GM12865 (cell line): ENCODE data around the gene SRPX2.
"Not testable (repeated sequence)": the region's sequence is repeated elsewhere in the genome, so short reads cannot be mapped to it uniquely, and the experiment has no call there.

Experiments used
- DNase-seq: peaks from one replicate; pipeline ENCODE4 v3.0.0; 2010; ENCODE audit warnings: low read depth
- H3K4me3 ChIP-seq: 2 replicates; pipeline ENCODE4 v1.5.1; 2011; ENCODE audit warnings: mild to moderate bottlenecking, low read depth, low read length, control low read depth
- TF ChIP-seq, protein P1 (sequence below): IDR thresholded peaks from 2 replicates; pipeline ENCODE4 v1.5.1; 2011; ENCODE audit warnings: low read length, control low read depth, low read depth, inconsistent platforms; ENCODE audit not compliant: insufficient read depth; ENCODE audit errors: missing control alignments

Gene SRPX2

DNA sequence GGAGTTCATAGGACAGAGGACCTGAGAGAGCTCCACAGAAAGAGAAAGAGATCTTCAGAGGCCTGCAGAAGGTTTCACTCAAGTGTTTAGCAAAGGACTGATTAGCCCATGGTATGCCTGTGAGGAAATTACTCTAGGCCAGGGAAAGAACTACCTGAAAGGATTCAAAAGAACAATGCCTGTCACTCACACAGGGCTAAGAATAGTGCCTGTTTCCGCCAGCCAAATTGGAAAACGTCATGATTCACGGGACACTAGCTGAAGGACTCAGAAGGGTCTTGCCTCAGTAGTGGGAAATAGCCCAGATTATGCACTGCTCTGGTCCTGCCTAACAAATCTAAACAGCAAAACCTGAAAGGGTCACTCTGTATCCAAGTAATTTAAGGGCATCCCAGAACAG lies 66.8 kb downstream of the SRPX2 start:
- no peak overlapping the region for H3K4me3 ChIP-seq
- DNase-seq: no peak
- TF ChIP-seq, protein P1, sequence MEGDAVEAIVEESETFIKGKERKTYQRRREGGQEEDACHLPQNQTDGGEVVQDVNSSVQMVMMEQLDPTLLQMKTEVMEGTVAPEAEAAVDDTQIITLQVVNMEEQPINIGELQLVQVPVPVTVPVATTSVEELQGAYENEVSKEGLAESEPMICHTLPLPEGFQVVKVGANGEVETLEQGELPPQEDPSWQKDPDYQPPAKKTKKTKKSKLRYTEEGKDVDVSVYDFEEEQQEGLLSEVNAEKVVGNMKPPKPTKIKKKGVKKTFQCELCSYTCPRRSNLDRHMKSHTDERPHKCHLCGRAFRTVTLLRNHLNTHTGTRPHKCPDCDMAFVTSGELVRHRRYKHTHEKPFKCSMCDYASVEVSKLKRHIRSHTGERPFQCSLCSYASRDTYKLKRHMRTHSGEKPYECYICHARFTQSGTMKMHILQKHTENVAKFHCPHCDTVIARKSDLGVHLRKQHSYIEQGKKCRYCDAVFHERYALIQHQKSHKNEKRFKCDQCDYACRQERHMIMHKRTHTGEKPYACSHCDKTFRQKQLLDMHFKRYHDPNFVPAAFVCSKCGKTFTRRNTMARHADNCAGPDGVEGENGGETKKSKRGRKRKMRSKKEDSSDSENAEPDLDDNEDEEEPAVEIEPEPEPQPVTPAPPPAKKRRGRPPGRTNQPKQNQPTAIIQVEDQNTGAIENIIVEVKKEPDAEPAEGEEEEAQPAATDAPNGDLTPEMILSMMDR: no peak

DNA sequence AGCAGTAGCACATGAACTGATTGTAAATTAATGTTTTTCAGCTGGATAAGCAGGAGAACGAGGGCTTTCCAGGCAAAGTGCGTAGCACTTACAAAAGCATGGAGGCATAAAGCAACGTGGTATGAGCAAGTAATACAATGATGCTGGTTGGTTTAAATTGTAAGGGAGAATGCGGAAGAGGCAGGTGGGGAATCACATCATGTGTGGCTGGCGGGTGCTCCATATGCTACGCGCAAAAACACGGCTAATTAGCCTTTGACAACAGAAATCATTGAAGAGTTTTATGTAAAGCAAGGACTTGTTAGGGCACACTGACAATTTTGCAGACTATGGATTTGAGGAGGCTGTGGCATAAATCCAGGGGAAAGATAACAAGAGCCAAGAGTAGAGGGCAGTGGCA lies 73.4 kb downstream of the SRPX2 start:
- H3K4me3 ChIP-seq: no peak overlapping the region
- TF ChIP-seq, protein P1: no peak
- DNase-seq: no peak

DNA sequence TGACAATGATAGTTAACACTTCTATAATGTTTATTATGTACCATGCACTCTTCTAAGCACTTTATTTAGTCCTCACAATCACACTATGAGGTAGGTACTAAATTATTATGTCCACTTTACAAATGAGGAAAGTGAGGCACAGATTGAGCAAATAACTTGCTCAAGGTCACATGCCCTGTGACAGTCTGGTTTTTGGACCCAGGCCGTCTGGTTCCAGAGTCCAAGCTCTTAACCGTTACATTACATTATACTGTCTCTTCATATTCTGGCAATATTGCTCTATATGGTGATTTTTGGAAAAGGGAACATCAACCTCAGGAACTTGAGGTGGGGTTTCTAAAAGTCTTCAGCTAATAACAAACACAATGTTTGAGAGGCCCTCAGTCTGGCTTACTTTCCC lies 75.1 kb downstream of the SRPX2 start:
- DNase-seq: no peak
- H3K4me3 ChIP-seq: no peak overlapping the region
- TF ChIP-seq, protein P1: no peak

DNA sequence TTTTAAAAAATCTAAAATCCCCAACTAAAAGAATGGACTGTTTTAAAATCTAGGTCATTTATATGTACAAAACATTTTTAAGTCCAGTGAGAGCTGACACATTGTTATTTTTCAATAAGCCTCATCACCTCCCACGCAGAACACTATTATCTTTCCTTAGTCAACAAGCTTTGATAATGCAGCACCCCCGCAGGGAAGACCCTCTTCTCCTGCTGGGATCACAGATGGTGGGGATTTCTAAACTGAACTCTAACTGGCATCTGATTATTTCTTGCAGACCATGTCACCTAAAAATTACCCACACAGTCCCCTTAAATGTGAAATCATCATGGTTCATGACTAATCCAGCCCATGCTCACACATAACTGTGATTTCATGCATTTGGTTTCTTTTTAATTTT lies 76.3 kb downstream of the SRPX2 start:
- TF ChIP-seq, protein P1: no peak
- no peak for DNase-seq
- H3K4me3 ChIP-seq: no peak overlapping the region

DNA sequence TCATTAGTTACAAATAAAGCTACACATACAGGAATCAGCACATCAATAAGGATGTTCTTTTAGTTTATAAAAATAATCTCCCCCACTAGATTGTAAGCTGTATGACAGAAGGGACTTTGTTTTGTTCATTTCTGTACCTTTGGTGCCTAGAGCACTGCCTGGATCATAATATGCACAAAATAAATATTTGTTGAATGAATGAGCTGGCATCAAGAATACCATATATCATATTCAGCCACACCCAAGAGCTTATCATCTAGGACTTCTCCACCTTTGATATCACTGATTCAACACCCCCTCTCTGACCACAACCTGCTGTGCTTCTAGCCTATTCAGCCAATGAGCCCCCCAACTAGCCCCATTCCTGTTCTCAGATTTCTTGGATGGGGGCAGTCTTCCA lies 77.3 kb downstream of the SRPX2 start:
- TF ChIP-seq, protein P1: no peak
- no peak for DNase-seq
- no peak overlapping the region for H3K4me3 ChIP-seq

DNA sequence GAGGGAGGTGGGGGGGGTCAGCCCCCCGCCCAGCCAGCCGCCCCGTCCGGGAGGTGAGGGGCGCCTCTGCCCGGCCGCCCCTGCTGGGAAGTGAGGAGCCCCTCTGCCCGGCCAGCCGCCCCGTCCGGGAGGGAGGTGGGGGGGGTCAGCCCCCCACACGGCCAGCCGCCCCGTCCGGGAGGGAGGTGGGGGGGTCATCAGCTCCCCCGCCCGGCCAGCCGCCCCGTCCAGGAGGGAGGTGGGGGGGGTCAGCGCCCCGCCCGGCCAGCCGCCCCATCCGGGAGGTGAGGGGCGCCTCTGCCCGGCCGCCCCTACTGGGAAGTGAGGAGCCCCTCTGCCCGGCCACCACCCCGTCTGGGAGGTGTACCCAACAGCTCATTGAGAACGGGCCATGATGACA lies 80.0 kb downstream of the SRPX2 start:
- not testable (repeated sequence) for H3K4me3 ChIP-seq, DNase-seq
